Measurements from ENCODE around the gene SLC7A5. TPM values are rescaled to one million over a fixed set of nuclear protein-coding genes. Genes with fewer than 3 reads are reported as not detected.

SLC7A5 gene
- total RNA-seq, 2 donors from 2014 or later, result 374 to 588 TPM

DNA sequence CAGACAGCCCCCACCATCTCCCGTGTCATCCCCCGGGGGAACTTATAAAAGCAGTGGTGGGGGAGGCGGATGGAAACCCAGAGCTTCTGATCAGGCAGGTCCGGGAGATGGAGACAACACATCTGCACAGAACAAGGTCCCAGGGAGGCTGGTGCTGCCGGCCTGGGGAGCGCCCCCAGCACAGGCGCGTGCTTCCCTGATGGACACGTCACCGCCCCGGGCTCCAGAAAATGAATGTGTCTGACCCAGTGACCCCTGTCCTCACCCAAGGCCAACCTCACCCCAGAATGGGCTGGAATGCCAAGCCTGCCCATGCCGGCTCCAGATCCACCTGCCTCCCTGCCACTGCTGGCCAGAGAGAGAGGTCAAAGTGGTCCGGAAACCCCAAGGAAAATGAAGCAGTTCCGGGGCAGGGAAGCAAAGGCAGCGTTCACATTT lies 12.5 kb downstream of the SLC7A5 start:
- Histone ChIP-seq H3K36me3 (ENCODE audit: control insufficient read depth, insufficient read depth, low read length) (peaks cover 94% of the 10 kb centered on the region), H3K4me3 (ENCODE audit: low read length) (no peak overlapping the region), H3K27me3 (ENCODE audit: control insufficient read depth, insufficient read depth, low read length, poor library complexity, severe bottlenecking) (no peaks in the 10 kb centered on the region), H3K27ac (ENCODE audit: low read depth, low read length) (no peak overlapping the region), H3K9ac (ENCODE audit: extremely low read depth, low read length, poor library complexity, severe bottlenecking) (no peak overlapping the region), H3K9me3 (ENCODE audit: control insufficient read depth, low read length) (no peaks in the 10 kb centered on the region), H3K4me1 (ENCODE audit: control insufficient read depth, insufficient read depth, low read length) (peaks cover 41% of the 10 kb centered on the region)
- WGBS, 2 experiments (ENCODE audit: insufficient coverage in 1 of 2, insufficient read length in 1 of 2), result 86 to 91% methylated on average over 5 to 15 of the region's 15 CpGs
- no peak for TF ChIP-seq CTCF (conservative IDR thresholded peaks at IDR 0.05)
- DNase-seq, result no peak
- Mint-ChIP-seq H3K4me3 (no peak overlapping the region), H3K27me3 (ENCODE audit: insufficient read depth) (peaks cover 50% of the 10 kb centered on the region), H3K4me1 (peaks cover 44% of the 10 kb centered on the region), H3K27ac (no peak overlapping the region), H3K9me3 (no peaks in the 10 kb centered on the region), H3K36me3 (ENCODE audit: low read depth) (peaks cover 60% of the 10 kb centered on the region)

DNA sequence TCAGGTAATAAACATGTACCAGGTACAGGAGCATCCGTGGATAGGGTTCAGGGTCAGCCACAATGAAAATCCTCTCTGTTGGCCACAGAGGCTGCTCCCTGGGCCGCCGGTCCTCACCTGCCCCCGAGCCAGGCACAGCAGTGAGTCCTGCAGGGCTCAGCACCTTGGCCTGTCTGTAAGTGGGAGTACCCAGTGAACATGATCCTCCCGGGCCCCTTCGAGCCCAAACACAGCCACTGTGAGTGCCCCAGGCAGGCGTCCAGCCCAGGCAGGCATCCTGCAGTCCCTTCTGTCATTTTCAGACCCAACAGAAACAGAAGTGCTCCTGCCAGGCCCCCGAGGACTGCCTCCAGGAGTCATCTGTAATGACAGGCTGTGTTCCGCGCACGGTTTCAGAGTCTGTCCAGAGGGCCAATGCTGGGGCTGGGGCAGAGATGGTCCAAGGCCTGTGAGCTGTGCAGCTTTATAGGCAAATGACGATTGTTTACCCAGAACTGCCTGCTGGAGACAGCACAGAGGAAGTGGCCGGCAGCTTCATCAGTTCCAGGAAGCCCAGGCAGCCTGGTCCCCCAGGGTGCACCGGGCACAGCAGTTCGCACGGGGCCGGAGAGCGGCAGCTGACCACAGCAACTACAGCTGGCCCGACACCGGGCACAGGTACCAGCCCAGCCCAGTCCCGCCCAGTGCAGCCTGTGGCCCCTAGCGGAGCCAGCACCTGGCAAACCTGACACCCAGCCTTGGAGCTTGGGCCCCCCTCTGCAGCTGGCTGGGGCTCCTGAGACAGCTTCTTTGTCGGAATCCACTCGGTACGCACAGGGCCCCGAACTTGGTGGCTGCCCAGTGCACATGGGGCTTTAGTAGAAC lies 13.2 kb downstream of the SLC7A5 start:
- peak overlapping the region; percentile 60 for H3K27ac ChIP-seq (ENCODE audit: low read depth, low read length)
- no peak for DNase-seq
- Mint-ChIP-seq H3K36me3 (ENCODE audit: low read depth) (peaks cover 58% of the 10 kb centered on the region), H3K27ac (no peak overlapping the region), H3K9me3 (no peaks in the 10 kb centered on the region), H3K4me3 (no peak overlapping the region), H3K4me1 (peaks cover 45% of the 10 kb centered on the region), H3K27me3 (ENCODE audit: insufficient read depth) (peaks cover 44% of the 10 kb centered on the region)
- peaks cover 94% of the 10 kb centered on the region for H3K36me3 ChIP-seq (ENCODE audit: control insufficient read depth, insufficient read depth, low read length)
- H3K4me3 ChIP-seq (ENCODE audit: low read length), result peak overlapping the region; percentile 40
- H3K4me1 ChIP-seq (ENCODE audit: control insufficient read depth, insufficient read depth, low read length), result peaks cover 48% of the 10 kb centered on the region
- H3K27me3 ChIP-seq (ENCODE audit: control insufficient read depth, insufficient read depth, low read length, poor library complexity, severe bottlenecking), result no peaks in the 10 kb centered on the region
- H3K9ac ChIP-seq (ENCODE audit: extremely low read depth, low read length, poor library complexity, severe bottlenecking), result peak overlapping the region; percentile 20
- WGBS, 2 experiments (ENCODE audit: insufficient coverage in 1 of 2, insufficient read length in 1 of 2), result 89 to 92% methylated on average over 21 to 26 of the region's 26 CpGs
- no peak for TF ChIP-seq CTCF (conservative IDR thresholded peaks at IDR 0.05)
- no peaks in the 10 kb centered on the region for H3K9me3 ChIP-seq (ENCODE audit: control insufficient read depth, low read length)

DNA sequence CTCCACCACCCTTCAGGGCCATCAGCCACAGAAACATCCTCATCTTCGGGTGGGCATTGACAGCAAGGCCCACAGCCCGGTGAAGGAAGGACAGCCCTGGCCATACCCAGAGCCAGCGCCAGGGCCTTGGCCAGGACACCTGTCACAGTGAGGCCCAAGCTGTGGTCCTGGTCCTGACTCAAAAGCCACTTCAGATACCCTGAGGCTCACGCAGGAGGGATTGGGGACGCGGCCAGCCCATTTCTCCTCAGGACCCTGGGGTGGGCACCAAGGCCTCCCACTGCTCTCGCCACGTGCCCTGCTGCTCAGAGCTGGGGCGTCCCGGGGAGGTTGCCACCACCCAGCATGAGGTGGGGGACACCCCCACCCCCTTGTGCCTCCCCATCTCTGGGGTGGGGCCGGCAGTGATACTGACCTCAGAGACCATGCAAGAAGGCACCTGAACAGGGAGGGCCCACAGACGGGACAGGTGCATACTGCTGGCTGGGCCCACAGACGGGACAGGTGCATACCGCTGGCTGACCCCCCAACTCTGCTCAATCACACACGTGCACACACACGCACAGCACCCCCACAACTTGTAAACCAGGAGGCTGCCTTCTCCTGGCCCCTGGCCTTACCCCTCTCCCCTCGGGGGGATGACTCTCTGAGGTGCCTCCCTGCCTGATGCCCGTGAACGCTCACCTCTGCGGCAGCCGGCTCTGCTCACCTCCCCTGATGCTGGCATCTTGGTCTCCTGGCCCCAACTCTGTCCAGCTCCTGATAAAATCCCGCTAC lies 14.2 kb downstream of the SLC7A5 start:
- Histone ChIP-seq H3K36me3 (ENCODE audit: control insufficient read depth, insufficient read depth, low read length) (peaks cover 95% of the 10 kb centered on the region), H3K27me3 (ENCODE audit: control insufficient read depth, insufficient read depth, low read length, poor library complexity, severe bottlenecking) (no peaks in the 10 kb centered on the region), H3K4me3 (ENCODE audit: low read length) (peak overlapping the region; percentile 40), H3K9me3 (ENCODE audit: control insufficient read depth, low read length) (no peaks in the 10 kb centered on the region), H3K9ac (ENCODE audit: extremely low read depth, low read length, poor library complexity, severe bottlenecking) (no peak overlapping the region), H3K27ac (ENCODE audit: low read depth, low read length) (no peak overlapping the region), H3K4me1 (ENCODE audit: control insufficient read depth, insufficient read depth, low read length) (peaks cover 57% of the 10 kb centered on the region)
- Mint-ChIP-seq H3K9me3 (no peaks in the 10 kb centered on the region), H3K27ac (no peak overlapping the region), H3K4me3 (no peak overlapping the region), H3K36me3 (ENCODE audit: low read depth) (peaks cover 58% of the 10 kb centered on the region), H3K27me3 (ENCODE audit: insufficient read depth) (peaks cover 37% of the 10 kb centered on the region), H3K4me1 (peaks cover 42% of the 10 kb centered on the region)
- TF ChIP-seq CTCF (conservative IDR thresholded peaks at IDR 0.05), result no peak
- WGBS, 2 experiments (ENCODE audit: insufficient coverage in 1 of 2, insufficient read length in 1 of 2), result 94 to 99% methylated on average over 17 to 22 of the region's 22 CpGs
- no peak for DNase-seq
